Natural killer cell (primary cell): ENCODE results near the gene LIPE. TPM values are rescaled to one million over a fixed set of nuclear protein-coding genes. Genes with fewer than 3 reads are reported as not detected.

Source experiments
- ATAC-seq, 3 donors: fragments of 150-1000 bp in 2 of 3; fragments of 200-7000 bp in 1 of 3; cut with Tn5 transposase; 1 replicate in 1 of 3; 2 replicates in 2 of 3; pipeline ENCODE4 v1.10.0; 2021; ENCODE audit warnings: mild to moderate bottlenecking in 2 of 3, moderate library complexity in 2 of 3
- DNase-seq, 2 donors: peaks; one replicate each; pipeline versions ENCODE4 v3.0.0 to v3.0.0-alpha.2; 2013 to 2021; ENCODE audit warnings: mixed read lengths in 1 of 2
- H3K27ac ChIP-seq: one replicate; pipeline ENCODE4 v1.5.1; 2013; ENCODE audit warnings: mild to moderate bottlenecking, low read length
- H3K27me3 ChIP-seq: one replicate; pipeline ENCODE4 v1.6.1; 2013; ENCODE audit warnings: low read length; ENCODE audit not compliant: control insufficient read depth, insufficient read depth
- H3K36me3 ChIP-seq: one replicate; pipeline ENCODE4 v1.6.1; 2013; ENCODE audit warnings: low read length; ENCODE audit not compliant: control insufficient read depth, insufficient read depth
- H3K4me1 ChIP-seq: one replicate; pipeline ENCODE4 v1.6.1; 2013; ENCODE audit warnings: low read length; ENCODE audit not compliant: control insufficient read depth, insufficient read depth
- H3K4me3 ChIP-seq: one replicate; pipeline ENCODE4 v1.5.1; 2013; ENCODE audit warnings: low read length
- H3K9me3 ChIP-seq: one replicate; pipeline ENCODE4 v1.6.1; 2013; ENCODE audit warnings: low read length; ENCODE audit not compliant: control insufficient read depth, insufficient read depth
- H3K27ac Mint-ChIP-seq, 2 donors: one replicate each; pipeline ENCODE4 v1.8.0; 2022; ENCODE audit warnings: mild to moderate bottlenecking in 2 of 2, mixed read lengths in 2 of 2, moderate library complexity in 1 of 2
- H3K27me3 Mint-ChIP-seq, 2 donors: one replicate each; pipeline ENCODE4 v1.8.0; 2022; ENCODE audit warnings: low read depth in 2 of 2, mixed read lengths in 2 of 2
- H3K36me3 Mint-ChIP-seq: one replicate; pipeline ENCODE4 v1.8.0; 2022; ENCODE audit warnings: mixed read lengths
- H3K4me1 Mint-ChIP-seq, 2 donors: one replicate each; pipeline ENCODE4 v1.8.0; 2022; ENCODE audit warnings: mixed read lengths in 2 of 2
- H3K4me3 Mint-ChIP-seq: one replicate; pipeline ENCODE4 v1.8.0; 2022; ENCODE audit warnings: mild to moderate bottlenecking, moderate library complexity, mixed read lengths
- H3K9me3 Mint-ChIP-seq, 2 donors: one replicate each; pipeline ENCODE4 v1.8.0; 2022; ENCODE audit warnings: mixed read lengths in 2 of 2
- WGBS: methylation state at CpG from one replicate; pipeline ENCODE4 v1.1.7; 2013; ENCODE audit warnings: missing lambda C conversion rate; ENCODE audit not compliant: insufficient coverage; 5-methylcytosine and 5-hydroxymethylcytosine counted together
- intact Hi-C: fragments of 100-400 bp; cut with micrococcal nuclease; formaldehyde crosslinking; loops from one replicate; pipeline ENCODE4 v1.14.2; 2022
- total RNA-seq, 4 donors: library from RNA; stranded (reverse); fragments of 120-200 nt in 1 of 4; gene quantifications; one replicate each; pipeline versions ENCODE4 v1.2.3 to v1.2.4, GENCODE V29; 2013 to 2022
- TF ChIP-seq, protein P1 (sequence below): fragments of 200-600 bp; IDR thresholded peaks from one replicate; pipeline ENCODE4 v1.8.0; 2022; ENCODE audit warnings: antibody characterized with exemption

The LIPE gene
- total RNA-seq, 3 donors from 2014 or later (not counting 1 experiment from before 2014, with no cell fraction given): 5.3 to 13.3 (median 11.7) TPM

DNA sequence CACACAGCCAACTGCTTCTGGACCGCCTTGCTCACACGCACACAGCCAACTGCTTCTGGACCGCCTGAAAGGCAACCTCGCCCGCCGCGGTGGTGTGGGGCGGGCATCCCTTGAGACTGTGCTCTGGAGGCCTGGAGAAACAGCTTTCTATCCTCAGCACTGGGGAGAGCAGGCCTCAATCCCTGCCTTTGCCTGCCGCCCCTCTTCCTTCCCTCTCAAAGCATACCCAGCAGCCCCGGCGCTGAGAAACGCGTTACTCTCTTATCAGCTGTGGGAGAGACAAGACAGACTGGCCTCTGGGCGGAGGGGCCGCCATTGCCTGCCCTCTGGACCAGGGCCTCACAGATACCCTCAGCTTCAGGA lies 2.9 kb downstream of the LIPE start:
- peaks cover 35% of the 10 kb centered on the region for H3K4me1 ChIP-seq
- H3K4me1 Mint-ChIP-seq: peaks cover 33 to 47% of the 10 kb centered on the region in 2 donors
- H3K27me3 ChIP-seq: no peaks in the 10 kb centered on the region
- intact Hi-C loops: no loop called here
- TF ChIP-seq, protein P1, sequence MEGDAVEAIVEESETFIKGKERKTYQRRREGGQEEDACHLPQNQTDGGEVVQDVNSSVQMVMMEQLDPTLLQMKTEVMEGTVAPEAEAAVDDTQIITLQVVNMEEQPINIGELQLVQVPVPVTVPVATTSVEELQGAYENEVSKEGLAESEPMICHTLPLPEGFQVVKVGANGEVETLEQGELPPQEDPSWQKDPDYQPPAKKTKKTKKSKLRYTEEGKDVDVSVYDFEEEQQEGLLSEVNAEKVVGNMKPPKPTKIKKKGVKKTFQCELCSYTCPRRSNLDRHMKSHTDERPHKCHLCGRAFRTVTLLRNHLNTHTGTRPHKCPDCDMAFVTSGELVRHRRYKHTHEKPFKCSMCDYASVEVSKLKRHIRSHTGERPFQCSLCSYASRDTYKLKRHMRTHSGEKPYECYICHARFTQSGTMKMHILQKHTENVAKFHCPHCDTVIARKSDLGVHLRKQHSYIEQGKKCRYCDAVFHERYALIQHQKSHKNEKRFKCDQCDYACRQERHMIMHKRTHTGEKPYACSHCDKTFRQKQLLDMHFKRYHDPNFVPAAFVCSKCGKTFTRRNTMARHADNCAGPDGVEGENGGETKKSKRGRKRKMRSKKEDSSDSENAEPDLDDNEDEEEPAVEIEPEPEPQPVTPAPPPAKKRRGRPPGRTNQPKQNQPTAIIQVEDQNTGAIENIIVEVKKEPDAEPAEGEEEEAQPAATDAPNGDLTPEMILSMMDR: no peak
- no peak for ATAC-seq
- H3K9me3 Mint-ChIP-seq: no peaks in the 10 kb centered on the region
- H3K27ac Mint-ChIP-seq: peak overlapping the region in 1 of 2 donors; percentile 99
- no peak for DNase-seq
- H3K36me3 ChIP-seq: no peaks in the 10 kb centered on the region
- no peak overlapping the region for H3K27ac ChIP-seq
- H3K36me3 Mint-ChIP-seq: no peaks in the 10 kb centered on the region
- H3K4me3 ChIP-seq: peak overlapping the region; percentile 86
- H3K27me3 Mint-ChIP-seq: no peaks in the 10 kb centered on the region
- 85% methylated on average over 15 of the region's 15 CpGs for WGBS
- peak overlapping the region; percentile 98 for H3K4me3 Mint-ChIP-seq
- H3K9me3 ChIP-seq: no peaks in the 10 kb centered on the region

DNA sequence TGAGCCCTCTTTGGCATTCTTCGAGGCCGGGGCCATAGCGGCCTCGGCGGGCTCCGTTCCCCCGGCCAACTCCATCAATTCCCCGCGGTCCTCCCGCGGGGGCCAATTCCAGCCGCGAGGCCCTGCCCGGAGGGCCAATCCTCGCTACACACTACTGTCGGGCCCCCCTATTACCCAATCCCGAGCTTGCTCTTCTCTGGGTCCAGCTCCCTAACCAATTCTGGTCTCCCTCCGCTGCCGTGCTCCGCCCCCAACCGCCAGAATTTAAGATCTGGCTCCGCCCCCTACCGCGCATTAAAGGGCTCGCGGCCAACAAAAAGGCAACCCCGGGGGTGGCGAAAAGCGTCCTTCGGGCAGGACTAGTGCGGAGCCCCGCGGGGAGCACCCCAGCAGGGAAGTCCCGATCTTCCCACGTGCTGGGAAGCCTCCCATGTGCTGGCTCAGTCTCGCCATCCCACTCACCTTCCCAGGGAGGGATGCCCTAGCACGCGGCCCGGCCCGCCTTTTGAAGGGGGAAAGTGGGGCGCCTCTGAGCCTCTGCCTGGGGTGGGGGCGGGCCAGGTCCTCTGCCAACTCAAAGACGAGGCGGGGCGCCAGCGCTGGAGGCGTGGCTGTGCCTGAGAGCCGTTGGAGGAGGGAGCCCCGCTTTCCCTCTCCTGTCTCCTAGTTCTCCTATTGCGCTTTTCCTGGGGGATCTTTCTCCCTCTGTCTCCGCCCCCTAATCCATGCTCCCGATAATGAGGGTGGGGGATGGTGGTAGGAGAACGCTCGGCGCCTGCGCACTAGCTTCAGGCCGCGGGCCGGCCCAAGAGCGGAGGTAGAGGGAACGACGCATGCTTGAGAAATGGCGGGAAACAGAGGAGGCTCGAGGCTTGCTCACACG lies 3.5 kb downstream of the LIPE start:
- ATAC-seq (peak; percentile 90 to 97 (median 93)), DNase-seq (peak; percentile 91 to 96)
- Mint-ChIP-seq H3K27ac (peak overlapping the region; percentile 90 to 99), H3K36me3 (no peaks in the 10 kb centered on the region), H3K4me3 (peak overlapping the region; percentile 98), H3K9me3 (no peaks in the 10 kb centered on the region), H3K27me3 (no peaks in the 10 kb centered on the region), H3K4me1 (peaks cover 33 to 47% of the 10 kb centered on the region in 2 donors)
- Histone ChIP-seq H3K4me3 (peak overlapping the region; percentile 86), H3K9me3 (no peaks in the 10 kb centered on the region), H3K27me3 (no peaks in the 10 kb centered on the region), H3K36me3 (no peaks in the 10 kb centered on the region), H3K4me1 (peaks cover 35% of the 10 kb centered on the region), H3K27ac (peak overlapping the region; percentile 85)
- TF ChIP-seq, protein P1: no peak
- intact Hi-C loops: loop anchor here (1.0 to 2.0 kb wide), 4 partner anchors 15 to 181 kb away; partner anchors contain the start of gene GSK3A
- WGBS: 6% methylated on average over 61 of the region's 65 CpGs

DNA sequence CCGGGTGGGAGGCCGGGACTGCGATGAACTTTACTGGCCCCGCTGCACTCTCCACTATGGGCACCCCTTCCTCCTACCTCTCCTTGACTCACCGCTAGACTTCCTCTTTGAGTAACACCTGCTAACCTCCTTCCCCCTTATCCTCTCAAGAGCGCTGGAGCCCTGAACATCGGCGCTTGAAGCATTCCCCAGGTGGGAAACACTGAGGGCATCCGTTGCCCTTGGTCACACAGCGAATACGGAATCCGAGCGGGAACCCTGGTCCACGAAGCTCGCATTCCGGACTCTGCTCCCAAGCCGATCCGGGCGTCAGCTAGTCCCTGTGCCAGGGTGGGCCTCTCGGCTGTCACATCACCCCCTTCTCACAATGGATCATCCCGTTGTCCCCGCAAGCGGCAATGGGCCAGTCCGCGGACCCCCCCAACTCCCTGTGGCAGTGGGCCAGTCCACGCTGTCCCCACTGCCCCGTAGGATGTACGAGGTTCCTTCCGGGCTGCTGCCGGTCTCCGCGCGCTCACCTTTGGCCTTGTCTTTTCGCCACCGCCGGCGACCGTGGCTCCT lies 4.2 kb downstream of the LIPE start:
- Mint-ChIP-seq H3K4me1 (peaks cover 33 to 47% of the 10 kb centered on the region in 2 donors), H3K27ac (peak overlapping the region; percentile 90 to 99), H3K27me3 (no peaks in the 10 kb centered on the region), H3K4me3 (peak overlapping the region; percentile 98), H3K9me3 (no peaks in the 10 kb centered on the region), H3K36me3 (no peaks in the 10 kb centered on the region)
- H3K27me3 ChIP-seq: no peaks in the 10 kb centered on the region
- TF ChIP-seq, protein P1: no peak
- H3K36me3 ChIP-seq: no peaks in the 10 kb centered on the region
- peak; percentile 53 to 71 (median 55) for ATAC-seq
- H3K4me3 ChIP-seq: peak overlapping the region; percentile 86
- DNase-seq: peak; percentile 64 to 70
- intact Hi-C loops: loop anchor here (1.0 to 2.0 kb wide), 4 partner anchors 15 to 180 kb away; partner anchors contain the start of gene GSK3A
- no peaks in the 10 kb centered on the region for H3K9me3 ChIP-seq
- peak overlapping the region; percentile 85 for H3K27ac ChIP-seq
- peaks cover 35% of the 10 kb centered on the region for H3K4me1 ChIP-seq
- WGBS: under 1% methylated on average over 38 of the region's 38 CpGs
